GM19455 (cell line): ENCODE results near the gene SAYSD1.

Experiments
- ATAC-seq: cut with Tn5 transposase; IDR thresholded peaks from one replicate; pipeline ENCODE4 v1.9.1; 2021; ENCODE audit not compliant: unreplicated experiment

The SAYSD1 gene

GRCh38 chr6:39079197-39080125 lies 35.5 kb downstream of the SAYSD1 start:
- no peak for ATAC-seq

GRCh38 chr6:39078695-39079094 lies 36.3 kb downstream of the SAYSD1 start:
- ATAC-seq = no peak

- ATAC-seq = no peak
Measured at GRCh38 chr6:39077882-39078594, 36.9 kb downstream of the SAYSD1 start.

- no peak for ATAC-seq
Measured at GRCh38 chr6:39076623-39077535, 38.1 kb downstream of the SAYSD1 start.

- ATAC-seq = no peak
Measured at GRCh38 chr6:39075807-39076622, 39.0 kb downstream of the SAYSD1 start.

- ATAC-seq = no peak
Measured at GRCh38 chr6:39075010-39075686, 39.8 kb downstream of the SAYSD1 start.

GRCh38 chr6:39074486-39074885 lies 40.5 kb downstream of the SAYSD1 start:
- no peak for ATAC-seq

GRCh38 chr6:39073471-39074355 lies 41.3 kb downstream of the SAYSD1 start:
- no peak for ATAC-seq

GRCh38 chr6:39072830-39073229 lies 42.2 kb downstream of the SAYSD1 start:
- no peak for ATAC-seq

GRCh38 chr6:39068391-39068790 lies 46.6 kb downstream of the SAYSD1 start:
- ATAC-seq = no peak

- no peak for ATAC-seq
Measured at GRCh38 chr6:39065561-39065960, 49.4 kb downstream of the SAYSD1 start.

GRCh38 chr6:39063526-39063925 lies 51.5 kb downstream of the SAYSD1 start:
- ATAC-seq = no peak

- no peak for ATAC-seq
Measured at GRCh38 chr6:39062014-39062740, 52.8 kb downstream of the SAYSD1 start.

GRCh38 chr6:39061588-39061987 lies 53.4 kb downstream of the SAYSD1 start:
- ATAC-seq = no peak

GRCh38 chr6:39061182-39061581 lies 53.8 kb downstream of the SAYSD1 start:
- ATAC-seq = no peak

GRCh38 chr6:39060467-39061160 lies 54.4 kb downstream of the SAYSD1 start:
- ATAC-seq = no peak

- ATAC-seq = no peak
Measured at GRCh38 chr6:39059496-39060310, 55.3 kb downstream of the SAYSD1 start.
